GM18870 (cell line): ENCODE data around the gene ATG10.

Experiments
- ATAC-seq: cut with Tn5 transposase; IDR thresholded peaks from one replicate; pipeline ENCODE4 v1.9.1; 2021; ENCODE audit warnings: moderate library complexity; ENCODE audit not compliant: unreplicated experiment

Gene ATG10

DNA sequence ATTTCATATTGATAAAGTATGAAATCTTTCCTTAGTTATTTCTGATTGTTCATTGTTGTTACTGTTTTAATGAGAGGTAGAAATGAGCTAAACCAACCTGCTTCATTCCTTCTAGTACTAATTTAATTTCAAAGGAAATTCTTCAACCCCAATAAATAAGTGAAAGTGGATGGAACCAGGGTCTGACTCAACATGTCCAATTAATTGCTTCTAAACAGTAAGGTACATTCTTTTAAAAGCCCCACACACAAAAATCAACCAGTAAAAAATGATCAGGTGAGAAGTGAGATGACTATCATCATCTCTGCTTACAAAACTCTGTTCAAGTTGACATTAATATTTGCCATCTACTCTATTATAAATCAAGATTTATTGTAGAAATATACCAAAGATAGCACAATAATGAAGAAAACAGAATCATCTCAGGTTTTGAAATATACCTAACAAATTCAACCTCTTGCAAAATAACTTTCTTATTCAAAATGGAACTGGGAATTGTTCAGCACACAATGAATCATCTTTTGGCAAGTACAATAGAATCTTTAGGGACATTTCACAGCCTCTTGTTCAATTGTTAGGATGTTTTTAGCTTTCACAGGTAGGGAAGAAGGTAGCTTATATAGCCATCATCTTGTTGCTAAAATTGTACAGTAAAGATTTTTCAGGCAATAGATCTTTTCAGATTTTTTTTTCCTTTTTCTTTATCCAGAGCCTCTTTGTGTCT, 191.8 kb downstream of the ATG10 start:
- ATAC-seq = no peak

DNA sequence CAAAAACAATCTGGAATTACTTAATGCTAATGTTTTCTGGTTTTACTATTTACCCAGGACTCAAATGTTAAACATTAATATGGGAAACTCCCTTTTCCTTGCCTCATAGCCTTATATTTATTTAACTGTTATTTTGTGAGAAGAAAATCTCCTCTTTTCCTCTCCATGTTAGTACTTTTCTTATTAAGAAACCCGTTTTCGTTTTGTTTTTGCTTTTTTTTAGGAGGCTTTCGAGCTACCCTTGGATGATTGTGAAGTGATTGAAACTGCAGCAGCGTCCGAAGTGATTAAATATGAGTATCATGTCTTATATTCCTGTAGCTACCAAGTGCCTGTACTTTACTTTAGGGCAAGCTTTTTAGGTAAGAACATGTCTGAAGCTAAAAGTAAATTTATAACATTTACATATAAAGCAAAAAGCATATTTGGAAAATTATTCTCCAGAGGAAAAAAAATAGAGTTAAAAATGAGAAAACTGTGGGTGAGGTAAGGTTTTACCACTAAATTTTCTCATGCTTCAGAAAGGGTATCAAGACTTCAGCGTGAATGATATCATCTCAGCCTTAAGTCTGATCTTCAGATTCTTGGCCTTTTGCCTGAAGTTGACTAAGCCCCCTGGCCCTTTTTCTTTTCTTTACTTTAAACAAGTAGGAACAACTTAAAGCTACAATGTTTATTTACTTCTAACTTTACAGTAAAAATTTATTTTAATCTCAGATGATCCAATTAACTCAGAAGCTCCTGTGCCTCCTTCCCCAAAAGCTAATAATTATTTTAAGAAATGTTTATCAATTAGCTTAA, 192.6 kb downstream of the ATG10 start:
- no peak for ATAC-seq

DNA sequence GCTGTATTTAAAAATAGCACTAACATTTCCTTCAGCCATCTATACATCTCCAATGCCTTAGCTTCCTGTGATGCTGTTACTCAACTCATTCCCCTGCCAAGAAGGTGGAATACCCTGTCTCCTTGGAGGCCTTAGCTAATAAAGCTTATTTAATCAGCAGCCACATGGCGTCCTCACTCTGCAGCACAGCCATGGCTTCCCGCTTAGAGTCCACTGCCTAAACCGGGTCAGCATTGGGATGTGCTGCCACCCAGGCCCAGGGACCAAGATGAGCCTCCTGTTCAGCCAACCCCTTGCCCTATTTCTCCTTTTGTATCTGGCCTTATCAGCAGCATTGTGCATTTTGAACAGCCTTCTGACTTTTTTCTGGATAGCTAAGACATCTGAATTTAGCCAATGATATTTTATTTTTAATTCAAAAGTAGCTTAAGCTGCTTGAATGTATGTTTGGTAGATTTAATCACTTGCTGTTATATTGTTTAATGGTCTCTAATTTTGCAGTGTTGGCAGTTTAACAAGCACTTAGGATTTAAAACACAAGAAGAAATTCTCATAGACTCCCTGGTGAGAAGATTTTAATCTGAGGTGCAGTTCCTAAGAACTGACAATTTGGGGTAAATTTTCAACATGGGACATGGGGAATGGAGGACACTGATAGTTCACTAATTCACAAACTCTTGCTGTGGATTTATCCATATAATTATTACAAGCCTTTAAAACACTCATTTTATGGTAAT, 193.3 kb downstream of the ATG10 start:
- no peak for ATAC-seq

DNA sequence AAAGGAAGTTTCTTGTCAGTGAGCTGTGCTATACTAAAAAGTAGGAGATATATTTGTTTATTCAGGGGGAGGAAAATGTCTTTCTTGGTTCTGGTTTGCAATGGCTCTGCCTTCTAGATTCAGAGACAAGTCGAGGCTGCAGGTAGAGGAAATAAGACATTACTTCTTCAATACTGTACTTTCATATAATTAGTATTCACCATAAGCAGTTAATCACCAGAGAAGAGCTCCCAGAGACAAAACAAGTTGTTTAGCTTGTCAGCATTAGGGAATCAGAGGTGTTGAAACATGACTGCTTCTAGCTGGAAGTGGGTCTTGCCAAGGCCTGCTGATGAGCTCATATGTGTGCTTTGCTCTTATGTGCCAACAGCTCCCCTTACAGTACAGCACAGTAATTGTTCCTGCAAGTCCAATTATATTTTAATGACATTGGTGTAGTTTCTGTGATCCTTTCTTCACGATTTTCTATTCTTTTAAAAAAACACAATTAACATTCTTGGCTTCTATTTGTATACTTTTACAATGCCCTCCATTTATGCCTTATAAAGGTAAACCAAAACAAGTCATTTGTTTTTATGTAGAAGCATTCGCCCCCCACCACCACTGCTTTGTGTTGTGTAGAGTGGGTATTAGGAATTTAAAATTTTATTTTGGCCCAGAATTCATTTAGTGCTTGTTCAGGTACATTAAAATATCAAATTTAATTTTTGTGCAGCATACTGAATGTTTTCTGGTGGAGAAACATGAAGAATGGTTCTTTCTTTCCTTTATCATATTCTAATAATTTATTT, 194.1 kb downstream of the ATG10 start:
- peak; percentile 82 for ATAC-seq

DNA sequence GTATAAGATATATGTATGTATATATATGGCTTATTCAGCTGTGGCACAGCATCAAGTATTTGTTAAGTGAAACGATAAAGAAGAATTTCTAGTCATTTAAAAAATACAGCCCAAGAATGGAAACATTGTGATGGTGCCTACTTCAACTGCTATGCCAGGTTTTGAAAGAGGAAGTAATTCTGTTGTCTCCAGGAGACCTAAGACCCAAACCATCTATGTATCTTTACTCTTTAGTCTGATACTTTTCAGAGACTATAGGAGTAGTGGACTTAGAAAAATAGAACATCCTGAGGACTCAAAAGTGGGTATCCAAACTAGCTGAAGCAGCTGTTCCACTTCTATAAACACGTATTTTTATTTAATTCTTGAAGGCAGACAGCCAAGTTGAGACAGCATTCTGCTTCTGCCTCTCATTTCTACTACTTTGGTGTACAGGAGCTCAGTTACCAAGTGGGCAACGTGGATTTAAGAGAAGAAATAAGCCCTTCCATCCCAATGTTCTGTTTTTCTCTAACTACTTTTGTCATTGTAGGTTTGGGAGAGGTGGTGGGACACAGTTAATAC, 195.6 kb downstream of the ATG10 start:
- no peak for ATAC-seq

DNA sequence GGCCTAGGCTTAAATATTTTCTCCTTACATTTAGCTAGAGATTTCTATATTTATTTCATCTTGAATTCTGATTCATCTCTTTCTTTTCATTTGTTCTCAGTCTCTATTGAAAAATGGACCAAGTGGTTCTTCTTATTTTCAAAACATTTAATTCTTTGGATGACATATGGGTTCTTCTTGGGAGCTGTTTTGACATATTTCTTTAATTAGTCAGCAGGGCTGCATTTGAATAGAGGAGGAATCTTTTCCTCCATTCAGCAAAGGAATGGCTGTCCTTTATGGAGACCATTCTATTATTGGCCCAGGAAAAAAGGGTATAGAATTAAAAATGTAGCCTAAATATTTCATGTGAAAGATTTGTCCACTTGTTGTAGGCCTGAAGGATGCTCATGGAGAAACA, 196.5 kb downstream of the ATG10 start:
- ATAC-seq = no peak

DNA sequence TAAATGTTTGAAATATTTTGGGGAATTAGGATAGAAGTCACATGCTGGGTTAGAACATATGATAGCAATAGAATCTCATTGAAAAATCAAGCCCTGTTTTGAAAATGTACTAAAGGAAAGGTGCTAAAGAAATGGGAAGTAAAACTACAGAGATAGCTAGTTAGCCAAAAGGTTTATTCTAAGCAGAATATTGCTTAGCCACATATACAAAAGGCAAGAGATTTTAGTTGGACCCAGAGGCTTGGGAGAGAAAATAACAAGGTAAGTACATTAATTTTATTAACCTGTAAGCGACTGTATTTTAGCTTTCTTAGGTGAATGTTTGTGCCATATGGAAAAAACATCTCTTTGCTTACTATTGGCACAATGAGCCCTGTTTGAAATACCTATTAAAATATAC, 198.1 kb downstream of the ATG10 start:
- ATAC-seq = no peak

DNA sequence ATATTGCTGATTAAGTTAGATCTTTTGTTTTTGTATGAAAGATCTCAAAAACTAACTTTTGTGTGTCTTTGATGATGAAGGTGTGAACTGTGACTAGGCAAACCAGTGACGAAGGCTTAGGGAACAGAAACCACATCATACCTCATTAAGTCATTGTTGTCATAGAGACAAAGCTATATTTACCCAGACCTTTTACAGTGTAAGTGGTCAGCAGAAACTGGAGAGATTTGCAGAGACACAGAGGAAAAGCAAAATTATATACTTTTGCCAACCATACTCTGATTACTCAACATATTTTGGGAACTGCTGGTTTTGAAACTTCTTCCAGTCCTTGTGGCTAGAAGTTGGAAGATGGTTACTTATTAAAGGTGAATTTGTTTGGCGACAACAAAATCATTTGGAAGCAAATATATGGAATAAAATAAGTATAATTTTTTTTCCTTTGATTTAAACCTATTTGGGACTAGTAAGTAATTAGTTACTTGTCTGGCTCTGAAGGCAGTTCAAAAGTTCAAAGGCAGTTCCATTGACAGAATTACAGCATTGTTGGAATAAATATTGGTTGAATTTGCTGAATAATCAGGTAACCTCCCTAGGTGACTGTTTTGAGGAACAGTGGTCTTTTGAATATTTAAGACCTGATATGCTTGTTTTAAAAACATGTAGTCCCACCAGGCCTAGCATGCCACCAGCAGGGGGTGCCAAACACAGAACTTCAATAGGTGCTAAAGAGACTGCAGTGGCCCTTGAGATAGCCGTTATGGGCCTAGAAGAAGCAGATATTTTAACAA, 202.5 kb downstream of the ATG10 start:
- peak; percentile 98 for ATAC-seq

DNA sequence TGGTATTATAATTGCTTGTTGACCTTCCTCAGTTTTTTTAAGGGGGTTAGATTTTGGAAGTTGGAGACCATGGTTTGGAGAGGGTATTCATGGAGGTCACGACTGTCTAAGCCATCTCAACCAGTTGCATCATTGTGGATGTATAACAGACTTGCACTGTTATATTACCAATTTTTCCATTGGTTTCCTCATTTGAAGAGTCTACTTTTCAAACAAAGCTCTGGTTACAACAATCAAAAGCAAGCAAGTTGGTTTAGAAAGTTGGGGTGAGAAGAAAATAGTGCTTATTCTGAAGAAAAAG, 203.0 kb downstream of the ATG10 start:
- ATAC-seq = no peak

DNA sequence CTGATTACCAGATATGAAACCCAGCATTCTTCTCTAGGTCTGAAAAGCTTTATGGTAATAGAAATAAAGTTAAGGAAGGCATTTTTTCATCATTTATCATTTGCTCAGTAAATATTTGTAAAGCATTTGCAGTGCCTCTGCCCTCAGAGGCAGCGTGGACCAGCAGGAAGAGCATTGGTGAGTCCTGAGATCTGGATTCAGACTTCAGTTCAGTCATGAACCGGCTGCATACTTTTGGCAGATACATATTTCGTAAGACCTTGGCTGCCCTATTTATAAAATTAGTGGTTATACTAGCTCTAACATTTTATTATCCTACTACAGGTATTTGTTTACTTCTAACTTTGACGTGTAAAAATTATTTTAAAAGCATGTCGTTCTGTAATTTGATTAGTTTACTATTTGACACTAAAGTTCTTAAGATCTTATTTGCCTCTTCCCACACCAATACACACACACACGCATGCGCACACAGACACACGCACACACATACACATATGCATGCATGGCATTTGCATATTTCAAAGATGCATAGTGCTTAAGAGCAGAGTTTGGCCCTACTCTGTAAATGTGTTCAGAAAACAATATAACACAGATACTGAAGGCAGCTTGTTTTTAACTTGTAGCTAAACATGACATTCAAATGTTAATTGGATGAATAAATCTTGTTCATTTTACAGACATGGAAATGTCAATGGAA, 204.4 kb downstream of the ATG10 start:
- ATAC-seq = no peak

DNA sequence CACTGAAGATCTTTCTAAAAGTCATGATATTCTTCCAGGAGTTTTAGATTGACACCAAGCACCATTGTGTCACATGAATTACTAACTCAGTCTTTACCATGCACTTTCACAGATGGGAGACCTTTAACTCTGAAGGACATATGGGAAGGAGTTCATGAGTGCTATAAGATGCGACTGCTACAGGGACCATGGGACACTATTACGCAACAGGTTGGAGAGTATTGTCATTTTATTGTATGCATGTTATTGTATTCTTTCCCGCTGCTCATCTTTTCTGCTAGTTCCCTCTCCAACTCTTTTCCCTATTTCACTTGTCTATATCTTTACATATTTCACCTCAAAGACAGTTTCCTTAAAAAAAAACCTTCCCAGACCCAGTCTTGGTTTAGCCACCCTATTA, 206.6 kb downstream of the ATG10 start:
- no peak for ATAC-seq

DNA sequence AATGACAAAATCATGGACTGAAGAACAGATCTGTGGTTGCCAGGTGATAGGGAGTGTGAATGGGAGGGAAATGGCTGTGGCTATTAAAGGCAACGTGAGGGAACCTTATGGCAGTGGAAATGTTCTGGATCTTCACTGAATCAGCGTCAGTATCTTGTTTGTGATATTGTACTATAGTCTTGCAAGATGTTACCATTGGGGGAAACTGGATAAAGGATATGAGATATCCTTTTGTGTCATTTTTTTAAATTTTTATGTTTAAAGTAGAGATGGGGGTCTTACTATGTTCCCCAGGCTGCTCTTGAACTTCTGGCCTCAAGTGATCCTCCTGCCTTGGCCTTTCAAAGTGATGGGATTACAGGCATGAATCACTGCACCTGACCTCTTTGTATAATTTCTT, 210.8 kb downstream of the ATG10 start:
- ATAC-seq = no peak

DNA sequence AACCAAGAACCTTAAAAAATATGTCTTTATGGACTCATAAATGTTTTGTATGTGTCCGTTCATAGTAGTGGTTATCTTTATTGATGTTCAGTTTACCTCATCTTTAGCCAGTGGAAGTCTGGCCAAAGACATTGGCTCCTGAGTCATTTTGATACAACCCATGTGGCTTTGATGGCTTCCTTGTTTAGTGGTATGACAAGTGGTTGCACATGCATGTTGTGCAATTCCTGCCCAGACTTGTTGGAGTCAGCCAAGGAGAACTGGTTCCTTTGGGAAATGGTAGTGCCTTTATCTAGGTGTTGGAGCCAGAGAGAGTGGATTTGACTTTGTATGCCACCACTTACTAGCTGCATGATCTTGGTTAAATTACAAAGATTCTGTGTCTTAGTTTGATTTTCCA, 212.0 kb downstream of the ATG10 start:
- peak; percentile 76 for ATAC-seq

DNA sequence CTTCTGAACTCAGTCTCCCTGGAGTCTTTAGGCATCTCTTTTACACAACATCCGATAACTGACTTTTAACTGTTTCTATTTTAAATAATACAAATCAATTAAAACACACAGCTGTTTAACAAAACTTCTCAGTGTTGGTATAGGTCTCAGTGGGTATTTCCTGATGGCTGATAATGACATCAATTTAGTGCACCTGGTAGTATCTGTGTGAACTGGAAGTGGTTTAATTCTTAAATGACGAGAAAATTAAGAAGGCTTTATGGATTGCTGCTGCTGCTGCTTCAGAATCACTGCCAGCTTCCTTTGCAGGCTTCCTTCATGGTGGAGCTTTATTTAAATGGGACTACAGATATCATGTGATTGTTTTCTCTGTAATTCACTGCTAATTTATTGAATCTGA, 214.0 kb downstream of the ATG10 start:
- no peak for ATAC-seq

DNA sequence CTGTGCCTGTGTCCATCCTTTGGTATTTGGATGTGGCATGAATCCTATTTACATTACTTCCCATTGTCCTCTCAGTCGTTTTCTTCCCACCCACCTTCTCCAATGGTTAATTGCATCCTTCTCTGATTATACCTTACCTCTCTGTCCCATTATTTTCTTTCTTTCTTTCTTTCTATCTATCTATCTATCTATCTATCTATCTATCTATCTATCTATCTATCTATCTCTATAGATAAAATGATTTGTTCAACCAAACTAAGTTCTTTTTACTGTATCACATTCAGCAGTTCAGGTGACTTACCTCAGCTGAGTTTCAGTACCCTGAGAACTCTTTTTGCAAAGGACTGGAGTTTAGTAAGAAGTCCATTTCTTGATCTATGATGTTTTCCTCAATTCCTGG, 225.7 kb downstream of the ATG10 start:
- ATAC-seq = no peak

DNA sequence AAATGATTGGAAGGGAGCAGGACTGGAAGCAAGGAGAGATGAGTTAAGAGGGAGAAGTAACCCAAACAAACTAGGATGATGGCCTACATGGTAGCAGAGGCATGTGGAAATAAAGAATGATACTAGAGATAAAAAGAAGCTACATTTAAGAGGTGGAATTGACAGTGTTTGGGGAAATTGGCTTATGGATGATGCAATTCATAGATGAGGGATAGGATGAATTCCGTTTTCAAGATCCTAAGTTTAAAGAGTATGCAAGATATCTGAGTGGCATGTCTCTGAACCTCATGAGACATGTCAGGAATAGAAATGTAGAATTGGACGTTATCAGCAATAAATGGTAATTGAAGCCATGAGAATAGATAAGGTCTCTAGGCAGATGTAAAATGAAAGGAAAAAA, 232.7 kb downstream of the ATG10 start:
- no peak for ATAC-seq

DNA sequence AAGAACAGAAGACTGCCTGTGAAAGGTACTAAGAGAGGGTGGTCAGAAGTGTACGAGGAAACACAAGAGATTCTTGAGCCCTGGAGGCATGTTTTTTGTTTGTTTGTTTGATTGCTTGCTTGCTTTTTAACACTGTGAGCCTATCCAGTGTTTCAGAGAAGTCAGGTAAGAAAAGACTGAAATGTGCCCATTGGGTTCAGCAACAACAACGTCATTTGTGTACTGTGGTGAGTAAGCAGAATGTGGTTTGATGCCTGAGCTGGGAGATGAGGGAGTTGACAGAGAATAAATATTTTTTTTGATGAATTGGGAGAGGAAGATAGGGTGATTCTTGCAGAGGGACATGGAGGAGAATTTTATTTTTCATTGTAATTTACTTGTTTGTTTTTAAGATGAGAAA, 233.2 kb downstream of the ATG10 start:
- ATAC-seq = no peak

DNA sequence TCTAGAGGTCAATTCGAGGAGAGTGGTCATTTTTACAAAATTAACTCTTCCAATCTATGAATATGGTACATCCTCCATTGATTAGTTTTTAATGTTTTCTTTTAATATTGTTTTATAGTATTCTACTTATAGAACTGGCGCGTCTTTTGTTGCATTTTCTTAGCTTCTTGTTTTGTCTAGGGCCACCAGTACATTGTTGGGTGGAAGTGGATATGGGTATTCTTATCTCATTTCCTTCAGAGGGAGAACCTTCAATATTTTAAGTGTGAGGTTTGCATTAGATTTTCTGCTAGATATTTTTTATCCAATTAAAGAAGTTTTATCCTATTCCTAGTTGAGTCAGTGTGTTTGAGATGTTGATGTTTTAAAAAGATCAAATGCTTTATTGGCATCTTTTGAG, 236.5 kb downstream of the ATG10 start:
- ATAC-seq = no peak

DNA sequence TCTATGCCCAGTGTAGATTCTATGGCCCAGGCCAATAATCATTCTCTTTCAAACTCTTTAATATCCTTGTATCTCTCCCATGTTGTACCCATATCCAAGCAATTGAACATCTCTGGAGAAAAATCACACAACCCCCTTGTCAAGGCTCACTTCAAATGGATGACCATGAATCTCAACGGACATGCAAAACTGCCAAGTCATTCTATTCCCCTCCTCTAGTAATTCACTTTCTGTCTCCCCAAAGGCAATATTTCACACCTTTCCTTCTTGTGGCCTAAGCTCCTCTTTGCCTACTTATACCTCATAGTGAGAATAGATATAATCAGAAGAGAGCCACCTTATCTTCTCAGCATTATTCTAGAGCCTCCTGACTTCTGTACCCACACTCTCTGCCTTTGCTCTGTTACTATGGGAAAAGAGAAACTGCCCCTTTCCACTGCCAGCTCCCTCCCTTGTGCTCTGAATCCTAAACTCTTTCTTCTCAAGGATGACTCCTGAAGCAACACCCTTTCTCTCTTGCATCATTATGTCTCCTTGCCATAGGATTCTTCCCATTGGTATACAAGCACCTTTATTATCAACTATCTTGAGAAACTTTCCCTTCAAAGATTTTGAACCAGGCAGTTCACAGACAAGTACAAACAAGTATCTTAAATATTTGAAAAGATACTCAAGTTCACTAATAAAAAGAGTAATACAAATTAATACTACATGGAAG, 240.2 kb downstream of the ATG10 start:
- no peak for ATAC-seq
